ENCODE measurements around the gene AHNAK. TPM values are rescaled to one million over a fixed set of nuclear protein-coding genes. Genes with fewer than 3 reads are reported as not detected.

Gene AHNAK
- total and polyA plus RNA-seq, 2 donors (not counting 1 experiment from before 2014, with no cell fraction given), result 220 to 762 TPM

- Histone ChIP-seq H2AFZ (ENCODE audit: low read length) (peak overlapping the region; percentile 80), H3K36me3 (ENCODE audit: control insufficient read depth, insufficient read depth, low read length) (no peaks in the 10 kb centered on the region), H3K4me3 (replicated peaks in 1 of 4; ENCODE audit: control extremely low read depth in 1 of 4, insufficient read depth in 1 of 4, low read depth in 3 of 4, low read length in 4 of 4) (peak overlapping the region; percentile 40 to 63 (median 46)), H4K20me1 (ENCODE audit: control insufficient read depth, extremely low read depth, insufficient read depth, low read length) (no peaks in the 10 kb centered on the region), H3K27ac (ENCODE audit: insufficient read depth, low read length) (no peak overlapping the region), H3K4me2 (ENCODE audit: extremely low read depth, insufficient read depth, low read length) (peak overlapping the region; percentile 76), H3K4me1 (ENCODE audit: control insufficient read depth, extremely low read depth, insufficient read depth, low read length) (peaks cover 21% of the 10 kb centered on the region), H3K9ac (ENCODE audit: insufficient read depth, low read length) (peak overlapping the region; percentile 10), H3K27me3 (ENCODE audit: control insufficient read depth, insufficient read depth, low read length) (no peaks in the 10 kb centered on the region), H3K79me2 (ENCODE audit: control insufficient read depth, insufficient read depth, low read length) (no peaks in the 10 kb centered on the region), H3K9me3 (ENCODE audit: control insufficient read depth, insufficient read depth, low read depth, low read length) (no peaks in the 10 kb centered on the region)
- no peak for TF ChIP-seq EZH2 (IDR thresholded peaks at IDR 0.05; ENCODE audit: low read length, missing control alignments)
- peak; percentile 62 to 66 for TF ChIP-seq CTCF (conservative IDR thresholded peaks at IDR 0.05 in 1 of 2, IDR thresholded peaks at IDR 0.05 in 1 of 2; ENCODE audit: low read depth in 1 of 2, low read length in 2 of 2)
- peak; percentile 76 to 88 for DNase-seq (ENCODE audit: low read depth in 2 of 2)
These were observed 151.6 kb downstream of the AHNAK start for GRCh38 chr11:62394825-62395538.

GRCh38 chr11:62393735-62394134, 152.9 kb downstream of the AHNAK start:
- Histone ChIP-seq H2AFZ (ENCODE audit: low read length) (no peak overlapping the region), H4K20me1 (ENCODE audit: control insufficient read depth, extremely low read depth, insufficient read depth, low read length) (no peaks in the 10 kb centered on the region), H3K9ac (ENCODE audit: insufficient read depth, low read length) (no peak overlapping the region), H3K4me2 (ENCODE audit: extremely low read depth, insufficient read depth, low read length) (no peak overlapping the region), H3K36me3 (ENCODE audit: control insufficient read depth, insufficient read depth, low read length) (no peaks in the 10 kb centered on the region), H3K27ac (ENCODE audit: insufficient read depth, low read length) (no peak overlapping the region), H3K9me3 (ENCODE audit: control insufficient read depth, insufficient read depth, low read depth, low read length) (no peaks in the 10 kb centered on the region), H3K27me3 (ENCODE audit: control insufficient read depth, insufficient read depth, low read length) (peaks cover 7% of the 10 kb centered on the region), H3K4me1 (ENCODE audit: control insufficient read depth, extremely low read depth, insufficient read depth, low read length) (peaks cover 9% of the 10 kb centered on the region), H3K79me2 (ENCODE audit: control insufficient read depth, insufficient read depth, low read length) (no peaks in the 10 kb centered on the region), H3K4me3 (replicated peaks in 1 of 4; ENCODE audit: control extremely low read depth in 1 of 4, insufficient read depth in 1 of 4, low read depth in 3 of 4, low read length in 4 of 4) (no peak overlapping the region)
- no peak for DNase-seq (ENCODE audit: low read depth in 2 of 2)
- no peak for TF ChIP-seq CTCF (conservative IDR thresholded peaks at IDR 0.05 in 1 of 2, IDR thresholded peaks at IDR 0.05 in 1 of 2; ENCODE audit: low read depth in 1 of 2, low read length in 2 of 2)
- no peak for TF ChIP-seq EZH2 (IDR thresholded peaks at IDR 0.05; ENCODE audit: low read length, missing control alignments)

GRCh38 chr11:62393061-62393611, 153.5 kb downstream of the AHNAK start:
- no peak overlapping the region for H3K27ac ChIP-seq (ENCODE audit: insufficient read depth, low read length)
- H2AFZ ChIP-seq (ENCODE audit: low read length), result no peak overlapping the region
- DNase-seq (ENCODE audit: low read depth in 2 of 2), result no peak
- H3K4me3 ChIP-seq (replicated peaks in 1 of 4; ENCODE audit: control extremely low read depth in 1 of 4, insufficient read depth in 1 of 4, low read depth in 3 of 4, low read length in 4 of 4), result no peak overlapping the region
- TF ChIP-seq CTCF (conservative IDR thresholded peaks at IDR 0.05 in 1 of 2, IDR thresholded peaks at IDR 0.05 in 1 of 2; ENCODE audit: low read depth in 1 of 2, low read length in 2 of 2) (no peak), EZH2 (IDR thresholded peaks at IDR 0.05; ENCODE audit: low read length, missing control alignments) (no peak)
- no peaks in the 10 kb centered on the region for H4K20me1 ChIP-seq (ENCODE audit: control insufficient read depth, extremely low read depth, insufficient read depth, low read length)
- no peaks in the 10 kb centered on the region for H3K9me3 ChIP-seq (ENCODE audit: control insufficient read depth, insufficient read depth, low read depth, low read length)
- H3K9ac ChIP-seq (ENCODE audit: insufficient read depth, low read length), result no peak overlapping the region
- no peak overlapping the region for H3K4me2 ChIP-seq (ENCODE audit: extremely low read depth, insufficient read depth, low read length)
- no peaks in the 10 kb centered on the region for H3K36me3 ChIP-seq (ENCODE audit: control insufficient read depth, insufficient read depth, low read length)
- peaks cover 7% of the 10 kb centered on the region for H3K27me3 ChIP-seq (ENCODE audit: control insufficient read depth, insufficient read depth, low read length)
- no peaks in the 10 kb centered on the region for H3K79me2 ChIP-seq (ENCODE audit: control insufficient read depth, insufficient read depth, low read length)
- H3K4me1 ChIP-seq (ENCODE audit: control insufficient read depth, extremely low read depth, insufficient read depth, low read length), result peaks cover 3% of the 10 kb centered on the region

Data from fibroblast of lung (primary cell).